Measurements from ENCODE around the gene SKI.

DNA sequence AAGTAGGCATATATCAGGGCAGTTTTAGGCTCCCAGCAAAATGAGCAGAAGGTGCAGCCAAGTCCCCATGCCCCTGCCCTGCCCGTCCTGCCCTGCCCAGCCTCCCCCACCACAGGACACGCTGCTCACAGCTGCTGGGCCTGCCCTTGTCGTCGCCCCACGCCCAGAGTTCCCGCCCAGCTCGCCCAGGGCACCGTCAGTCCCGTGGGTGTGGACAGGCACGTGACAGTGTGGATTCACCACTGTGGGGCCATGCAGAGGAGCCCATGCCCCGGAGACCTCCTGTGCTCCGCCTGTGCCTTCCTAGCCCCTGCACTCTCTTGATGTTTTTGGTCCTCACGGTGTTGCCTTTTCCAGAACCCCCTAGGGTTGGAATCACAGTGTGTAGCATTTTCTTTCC lies 40.5 kb upstream of the SKI start:
- no peak for TF ChIP-seq POLR2A (IDR thresholded peaks at IDR 0.05; ENCODE audit: extremely low read depth, insufficient read length)
- TF ChIP-seq, protein P1, sequence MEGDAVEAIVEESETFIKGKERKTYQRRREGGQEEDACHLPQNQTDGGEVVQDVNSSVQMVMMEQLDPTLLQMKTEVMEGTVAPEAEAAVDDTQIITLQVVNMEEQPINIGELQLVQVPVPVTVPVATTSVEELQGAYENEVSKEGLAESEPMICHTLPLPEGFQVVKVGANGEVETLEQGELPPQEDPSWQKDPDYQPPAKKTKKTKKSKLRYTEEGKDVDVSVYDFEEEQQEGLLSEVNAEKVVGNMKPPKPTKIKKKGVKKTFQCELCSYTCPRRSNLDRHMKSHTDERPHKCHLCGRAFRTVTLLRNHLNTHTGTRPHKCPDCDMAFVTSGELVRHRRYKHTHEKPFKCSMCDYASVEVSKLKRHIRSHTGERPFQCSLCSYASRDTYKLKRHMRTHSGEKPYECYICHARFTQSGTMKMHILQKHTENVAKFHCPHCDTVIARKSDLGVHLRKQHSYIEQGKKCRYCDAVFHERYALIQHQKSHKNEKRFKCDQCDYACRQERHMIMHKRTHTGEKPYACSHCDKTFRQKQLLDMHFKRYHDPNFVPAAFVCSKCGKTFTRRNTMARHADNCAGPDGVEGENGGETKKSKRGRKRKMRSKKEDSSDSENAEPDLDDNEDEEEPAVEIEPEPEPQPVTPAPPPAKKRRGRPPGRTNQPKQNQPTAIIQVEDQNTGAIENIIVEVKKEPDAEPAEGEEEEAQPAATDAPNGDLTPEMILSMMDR (IDR thresholded peaks at IDR 0.05; ENCODE audit: low read depth, low read length), result no peak
